Stomach (tissue), 9 donors: Measurements from ENCODE around the gene CD80. TPM values are rescaled to one million over a fixed set of nuclear protein-coding genes. Genes with fewer than 3 reads are reported as not detected.

Experiments used
- DNase-seq, 2 donors: peaks; one replicate each; pipeline versions ENCODE4 v3.0.0 to v3.0.0-alpha.2; 2013 to 2019
- H3K27ac ChIP-seq, 5 donors: fragments of 200-600 bp in 4 of 5; sonication (generic) in 4 of 5; one replicate each; pipeline ENCODE4 v1.5.1; 2013 to 2019; ENCODE audit warnings: mild to moderate bottlenecking in 1 of 5, moderate library complexity in 1 of 5
- H3K27me3 ChIP-seq, 3 donors: fragments of 200-600 bp; sonication (generic); one replicate each; pipeline ENCODE4 v1.5.1; 2017 to 2019; ENCODE audit warnings: mixed run types in 1 of 3
- H3K36me3 ChIP-seq, 4 donors: fragments of 200-600 bp; sonication (generic); 1 replicate in 3 of 4; 2 replicates in 1 of 4; pipeline ENCODE4 v1.5.1; 2016 to 2019
- H3K4me1 ChIP-seq, 4 donors: fragments of 200-600 bp; sonication (generic); one replicate each; pipeline ENCODE4 v1.5.1; 2016 to 2019
- H3K4me3 ChIP-seq, 4 donors: fragments of 200-600 bp; sonication (generic) in 3 of 4; one replicate each; pipeline ENCODE4 v1.5.1; 2016 to 2019; ENCODE audit warnings: mild to moderate bottlenecking in 1 of 4
- H3K9me3 ChIP-seq, 4 donors: fragments of 200-600 bp; sonication (generic); one replicate each; pipeline ENCODE4 v1.5.1; 2016 to 2019
- CTCF ChIP-seq, 7 experiments: fragments of 450-650 bp in 4 of 7; fragments of 200-600 bp in 3 of 7; sonication (generic) in 3 of 7; IDR thresholded peaks; one replicate each; pipeline ENCODE4 v1.5.1; 2016 to 2019; ENCODE audit warnings: antibody characterized with exemption in 7 of 7, control low read depth in 2 of 7, mild to moderate bottlenecking in 1 of 7
- EP300 ChIP-seq: sonication (generic); formaldehyde crosslinking; IDR thresholded peaks from one replicate; pipeline ENCODE4 v1.6.1; 2017; ENCODE audit warnings: antibody characterized with exemption
- POLR2A ChIP-seq, 4 donors: fragments of 450-650 bp; IDR thresholded peaks; one replicate each; pipeline ENCODE4 v1.6.1; 2016; ENCODE audit warnings: antibody characterized with exemption in 4 of 4, control low read depth in 2 of 4, mild to moderate bottlenecking in 1 of 4, moderate library complexity in 1 of 4
- POLR2AphosphoS5 ChIP-seq, 3 donors: sonication (generic); formaldehyde crosslinking; IDR thresholded peaks; one replicate each; pipeline ENCODE4 v1.6.1; 2016; ENCODE audit warnings: antibody characterized with exemption in 3 of 3
- WGBS, 5 donors: extraction: QIAGEN DNeasy Blood & Tissue Kit in 3 of 5; methylation state at CpG; one replicate each; pipeline versions ENCODE4 v1.1.5 to v1.1.7; 2013 to 2018; 5-methylcytosine and 5-hydroxymethylcytosine counted together
- intact Hi-C: fragments of 100-400 bp; cut with DNase I; formaldehyde crosslinking; loops from one replicate; pipeline ENCODE4 v1.15.1; 2023; ENCODE audit warnings: low total_unique reads
- polyA plus RNA-seq, 3 donors: library from polyadenylated mRNA; stranded (reverse); fragments of 200-250 nt; gene quantifications; one replicate each; pipeline ENCODE4 v1.2.3, GENCODE V29; 2013
- total RNA-seq, 5 donors: library from RNA; depleted of rRNA; stranded (reverse); fragments of >200 nt; gene quantifications; one replicate each; pipeline versions ENCODE4 v1.1.0 to v1.2.3, GENCODE V29; 2014 to 2016
- donor health status: healthy with polysubstance abuse.
- donor health status: Bipolar disorder and iron deficiency.
- donor health status: healthy.

Gene CD80
- total and polyA plus RNA-seq, 8 donors, result 0.14 to 9.9 (median 0.40) TPM; not detected in 2

- TF ChIP-seq CTCF (IDR thresholded peaks at IDR 0.05) (no peak), POLR2AphosphoS5 (IDR thresholded peaks at IDR 0.05) (no peak), POLR2A (IDR thresholded peaks at IDR 0.05) (no peak), EP300 (no peak)
- no peak for DNase-seq
- no peaks in the 10 kb centered on the region for H3K27me3 ChIP-seq
- H3K4me1 ChIP-seq, result peaks cover 0 to 13% (median 6%) of the 10 kb centered on the region in 4 donors
- H3K9me3 ChIP-seq, result no peaks in the 10 kb centered on the region
- H3K4me3 ChIP-seq, result no peak overlapping the region
- no peak overlapping the region for H3K27ac ChIP-seq
- H3K36me3 ChIP-seq, result peaks cover 19 to 94% (median 87%) of the 10 kb centered on the region in 4 donors
- intact Hi-C loops, result no loop called here
Observed at GRCh38 chr3:119510690-119511089, 48.7 kb downstream of the CD80 start.

- H3K4me3 ChIP-seq, result no peak overlapping the region
- intact Hi-C loops, result no loop called here
- TF ChIP-seq EP300 (no peak), POLR2AphosphoS5 (IDR thresholded peaks at IDR 0.05) (no peak), POLR2A (IDR thresholded peaks at IDR 0.05) (no peak), CTCF (IDR thresholded peaks at IDR 0.05) (no peak)
- H3K4me1 ChIP-seq, result peaks cover 0 to 13% (median 6%) of the 10 kb centered on the region in 4 donors
- WGBS, 5 donors, result 29 to 71% (median 65%) methylated on average over 1 of the region's 1 CpG
- no peaks in the 10 kb centered on the region for H3K9me3 ChIP-seq
- no peaks in the 10 kb centered on the region for H3K27me3 ChIP-seq
- no peak overlapping the region for H3K27ac ChIP-seq
- H3K36me3 ChIP-seq, result peaks cover 11 to 94% (median 87%) of the 10 kb centered on the region in 4 donors
- DNase-seq, result no peak
Observed at GRCh38 chr3:119508172-119508845, 51.1 kb downstream of the CD80 start.

GRCh38 chr3:119507404-119507803, 52.0 kb downstream of the CD80 start:
- Histone ChIP-seq H3K4me3 (no peak overlapping the region), H3K36me3 (peaks cover 6 to 94% (median 83%) of the 10 kb centered on the region in 4 donors), H3K9me3 (no peaks in the 10 kb centered on the region), H3K27ac (no peak overlapping the region), H3K27me3 (no peaks in the 10 kb centered on the region), H3K4me1 (peaks cover 0 to 18% (median 7%) of the 10 kb centered on the region in 4 donors)
- no peak for DNase-seq
- intact Hi-C loops, result no loop called here
- 91 to 98% (median 97%) methylated on average over 2 of the region's 2 CpGs for WGBS, 5 donors
- TF ChIP-seq POLR2A (IDR thresholded peaks at IDR 0.05) (no peak), CTCF (IDR thresholded peaks at IDR 0.05) (no peak), POLR2AphosphoS5 (IDR thresholded peaks at IDR 0.05) (no peak), EP300 (no peak)

GRCh38 chr3:119506631-119507030, 52.8 kb downstream of the CD80 start:
- peaks cover 0 to 24% (median 10%) of the 10 kb centered on the region in 4 donors for H3K4me1 ChIP-seq
- DNase-seq, result no peak
- peaks cover 6 to 93% (median 76%) of the 10 kb centered on the region in 4 donors for H3K36me3 ChIP-seq
- intact Hi-C loops, result no loop called here
- WGBS, 5 donors, result 60 to 71% (median 65%) methylated on average over 4 of the region's 4 CpGs
- H3K27ac ChIP-seq, result peak overlapping the region in 1 of 5 donors; percentile 20
- H3K4me3 ChIP-seq, result no peak overlapping the region
- H3K9me3 ChIP-seq, result no peaks in the 10 kb centered on the region
- TF ChIP-seq EP300 (no peak), POLR2AphosphoS5 (IDR thresholded peaks at IDR 0.05) (no peak), CTCF (IDR thresholded peaks at IDR 0.05) (no peak), POLR2A (IDR thresholded peaks at IDR 0.05) (no peak)
- H3K27me3 ChIP-seq, result no peaks in the 10 kb centered on the region
